Mononuclear cell (primary cell): ENCODE data around the gene MYADML2. TPM values are rescaled to one million over a fixed set of nuclear protein-coding genes. Genes with fewer than 3 reads are reported as not detected.
"Not testable (repeated sequence)": the region's sequence is repeated elsewhere in the genome, so short reads cannot be mapped to it uniquely, and the experiment has no call there.

Experiments used
- H3K27me3 ChIP-seq: 2 replicates; pipeline ENCODE4 v1.6.0; 2011; ENCODE audit warnings: low read length, control low read depth; ENCODE audit not compliant: insufficient read depth
- H3K4me1 ChIP-seq: 2 replicates; pipeline ENCODE4 v1.5.1; 2011; ENCODE audit warnings: mild to moderate bottlenecking, low read length, control low read depth; ENCODE audit not compliant: insufficient read depth
- H3K4me3 ChIP-seq: 2 replicates; pipeline ENCODE4 v1.5.1; 2011; ENCODE audit warnings: mild to moderate bottlenecking, low read length, moderate library complexity
- H3K9me3 ChIP-seq: 2 replicates; pipeline ENCODE4 v1.5.1; 2011; ENCODE audit warnings: low read depth, mild to moderate bottlenecking, control low read depth, low read length
- total RNA-seq: library from RNA; depleted of rRNA; stranded (reverse); fragments of >200 nt; gene quantifications from one replicate; pipeline ENCODE4 v1.2.3, GENCODE V29; 2012

MYADML2 gene
- total RNA-seq, 1 donor, result not detected

- H3K27me3 ChIP-seq, result peaks cover 18% of the 10 kb centered on the region
- H3K4me1 ChIP-seq, result peaks cover 17% of the 10 kb centered on the region
- H3K4me3 ChIP-seq, result no peak overlapping the region
These were observed 8.9 kb upstream of the MYADML2 start for GRCh38 chr17:81955756-81956544.

GRCh38 chr17:81955058-81955681, 8.1 kb upstream of the MYADML2 start:
- Histone ChIP-seq H3K9me3 (no peaks in the 10 kb centered on the region), H3K4me3 (no peak overlapping the region), H3K27me3 (peaks cover 13% of the 10 kb centered on the region), H3K4me1 (peaks cover 12% of the 10 kb centered on the region)

More at GRCh38 chr17:81955756-81956544, 8.9 kb upstream of the MYADML2 start:
- H3K9me3 ChIP-seq, result no peaks in the 10 kb centered on the region

- Histone ChIP-seq H3K9me3 (no peaks in the 10 kb centered on the region), H3K4me1 (peaks cover 6% of the 10 kb centered on the region), H3K27me3 (peaks cover 11% of the 10 kb centered on the region), H3K4me3 (no peak overlapping the region)
These were observed 7.4 kb upstream of the MYADML2 start for GRCh38 chr17:81954131-81955057.

GRCh38 chr17:81953443-81953842, 6.4 kb upstream of the MYADML2 start:
- not testable (repeated sequence) for H3K27me3 ChIP-seq, H3K9me3 ChIP-seq, H3K4me1 ChIP-seq, H3K4me3 ChIP-seq

GRCh38 chr17:81952792-81953228, 5.8 kb upstream of the MYADML2 start:
- Histone ChIP-seq H3K4me3 (no peak overlapping the region), H3K27me3 (no peaks in the 10 kb centered on the region), H3K9me3 (no peaks in the 10 kb centered on the region), H3K4me1 (no peaks in the 10 kb centered on the region)

DNA sequence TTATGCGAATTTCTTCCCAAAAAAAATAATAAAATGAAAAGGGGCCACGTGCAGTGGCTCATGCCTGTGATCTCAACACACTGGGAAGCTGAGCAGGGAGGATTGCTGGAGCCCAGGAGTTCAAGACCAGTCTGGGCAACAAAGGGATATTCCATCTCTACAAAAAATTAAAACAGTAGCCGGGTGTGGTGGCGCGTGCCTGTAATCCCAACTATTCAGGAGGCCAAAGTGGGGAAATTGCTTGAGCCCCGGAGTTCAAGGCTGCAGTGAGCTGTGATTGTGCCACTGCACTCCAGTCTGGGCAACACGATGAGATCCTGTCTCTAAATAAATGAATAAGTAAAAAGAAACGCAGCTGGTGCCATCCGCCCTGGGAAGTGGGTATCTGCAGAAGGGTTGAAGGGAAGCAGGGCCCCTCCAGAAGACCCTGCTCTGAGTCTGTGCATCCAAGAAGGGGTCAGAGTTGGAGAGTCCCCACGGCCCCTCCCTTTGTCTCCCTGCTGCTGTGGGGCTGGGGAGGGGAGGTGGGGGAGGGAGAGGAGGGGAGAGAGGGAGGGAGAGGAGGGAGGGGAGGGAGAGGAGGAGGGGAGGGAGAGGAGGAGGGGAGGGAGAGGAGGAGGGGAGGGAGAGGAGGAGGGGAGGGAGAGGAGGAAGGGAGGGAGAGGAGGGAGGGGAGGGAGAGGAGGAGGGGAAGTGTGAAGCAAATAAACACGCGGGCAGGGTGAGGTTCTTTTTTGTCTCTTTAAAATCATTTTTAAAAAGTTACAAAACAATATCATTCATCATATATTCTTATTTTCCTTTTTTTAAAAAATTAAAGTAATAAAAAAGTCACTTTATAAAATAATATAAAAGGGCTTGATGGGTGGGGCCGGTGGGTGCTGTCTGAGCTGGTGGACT, 5.0 kb upstream of the MYADML2 start:
- H3K27me3 ChIP-seq, result no peaks in the 10 kb centered on the region
- H3K9me3 ChIP-seq, result no peaks in the 10 kb centered on the region
- no peaks in the 10 kb centered on the region for H3K4me1 ChIP-seq
- H3K4me3 ChIP-seq, result no peak overlapping the region

GRCh38 chr17:81950501-81950900, 3.5 kb upstream of the MYADML2 start:
- no peaks in the 10 kb centered on the region for H3K27me3 ChIP-seq

DNA sequence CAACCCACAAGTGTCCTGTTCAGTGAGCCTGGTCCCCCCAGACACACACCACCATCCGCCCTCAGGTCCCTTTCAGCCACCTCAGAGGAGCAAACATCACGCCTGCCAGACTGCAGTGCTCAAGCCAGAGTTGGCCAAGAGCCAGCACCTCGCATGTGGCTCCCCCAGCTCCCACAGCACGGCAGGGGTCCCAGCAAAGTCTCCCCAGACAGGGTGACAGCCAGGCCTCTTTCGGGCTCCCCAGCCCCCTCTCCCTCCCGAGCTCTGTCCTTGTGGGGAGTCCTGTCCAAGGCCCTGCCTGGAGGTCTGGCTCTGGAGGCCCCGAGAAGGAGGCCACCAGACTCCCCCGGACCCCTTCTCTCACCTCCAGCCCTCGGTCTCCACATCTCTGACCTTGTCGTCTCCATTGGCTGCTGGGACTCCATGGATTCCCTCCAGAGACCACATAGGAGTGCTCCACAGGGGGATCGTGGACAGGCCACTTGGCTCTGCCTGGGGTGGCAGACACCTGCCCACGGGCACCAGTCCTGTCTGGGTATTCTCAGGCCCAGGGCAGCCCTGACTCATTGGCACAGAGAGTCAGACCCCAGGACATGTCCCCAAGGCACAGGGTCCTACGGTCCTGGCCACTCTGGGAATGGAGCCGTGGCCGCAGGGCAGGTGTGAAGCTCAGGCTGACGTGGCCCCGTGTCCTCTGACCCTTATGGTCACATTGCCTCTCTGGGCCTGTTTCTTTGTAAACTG, 1.8 kb upstream of the MYADML2 start:
- Histone ChIP-seq H3K27me3 (no peaks in the 10 kb centered on the region), H3K4me1 (no peaks in the 10 kb centered on the region), H3K4me3 (no peak overlapping the region), H3K9me3 (no peaks in the 10 kb centered on the region)

More at GRCh38 chr17:81950501-81950900, 3.5 kb upstream of the MYADML2 start:
- H3K9me3 ChIP-seq, result no peaks in the 10 kb centered on the region
- H3K4me3 ChIP-seq, result no peak overlapping the region
- H3K4me1 ChIP-seq, result no peaks in the 10 kb centered on the region

DNA sequence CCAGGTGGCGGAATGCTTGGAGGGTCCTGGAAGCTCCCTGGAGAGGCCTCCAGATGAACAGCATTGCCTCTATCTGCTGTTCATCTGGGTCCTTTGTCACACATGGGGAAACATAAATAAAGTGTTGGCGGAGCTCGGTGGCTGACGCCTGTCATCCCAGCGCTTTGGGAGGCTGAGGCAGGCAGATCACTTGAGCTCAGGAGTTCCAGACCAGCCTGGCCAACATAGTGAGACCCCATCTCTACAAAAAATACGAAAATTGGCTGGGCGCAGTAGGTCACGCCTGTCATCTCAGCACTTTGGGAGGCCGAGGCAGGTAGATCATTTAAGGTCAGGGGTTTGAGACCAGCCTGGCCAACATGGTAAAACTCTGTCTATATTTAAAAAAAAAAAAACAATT, 2.2 kb downstream of the MYADML2 start:
- Histone ChIP-seq H3K27me3 (no peaks in the 10 kb centered on the region), H3K4me1 (no peaks in the 10 kb centered on the region), H3K9me3 (no peaks in the 10 kb centered on the region), H3K4me3 (no peak overlapping the region)

DNA sequence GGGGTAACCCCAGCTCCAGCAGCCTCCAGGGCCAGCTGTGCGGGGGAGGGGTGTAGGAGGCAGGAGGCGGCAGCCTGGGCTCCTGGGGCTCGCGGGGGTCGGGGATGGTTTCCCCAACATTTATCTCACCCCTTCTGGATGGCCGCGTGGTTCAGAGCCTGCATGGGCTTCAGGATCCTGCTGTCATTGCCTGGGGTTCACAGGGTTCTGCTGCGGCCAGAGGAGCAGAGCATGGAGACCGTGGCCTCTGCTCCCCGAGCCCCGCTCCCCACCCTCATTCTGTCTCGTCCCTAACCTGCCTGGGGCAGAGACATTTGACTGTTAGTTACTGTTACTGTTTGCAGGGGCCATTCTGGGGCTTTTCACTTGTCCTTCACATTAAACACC, 4.9 kb downstream of the MYADML2 start:
- no peak overlapping the region for H3K4me3 ChIP-seq
- no peaks in the 10 kb centered on the region for H3K27me3 ChIP-seq
- H3K9me3 ChIP-seq, result no peaks in the 10 kb centered on the region
- peaks cover 7% of the 10 kb centered on the region for H3K4me1 ChIP-seq

DNA sequence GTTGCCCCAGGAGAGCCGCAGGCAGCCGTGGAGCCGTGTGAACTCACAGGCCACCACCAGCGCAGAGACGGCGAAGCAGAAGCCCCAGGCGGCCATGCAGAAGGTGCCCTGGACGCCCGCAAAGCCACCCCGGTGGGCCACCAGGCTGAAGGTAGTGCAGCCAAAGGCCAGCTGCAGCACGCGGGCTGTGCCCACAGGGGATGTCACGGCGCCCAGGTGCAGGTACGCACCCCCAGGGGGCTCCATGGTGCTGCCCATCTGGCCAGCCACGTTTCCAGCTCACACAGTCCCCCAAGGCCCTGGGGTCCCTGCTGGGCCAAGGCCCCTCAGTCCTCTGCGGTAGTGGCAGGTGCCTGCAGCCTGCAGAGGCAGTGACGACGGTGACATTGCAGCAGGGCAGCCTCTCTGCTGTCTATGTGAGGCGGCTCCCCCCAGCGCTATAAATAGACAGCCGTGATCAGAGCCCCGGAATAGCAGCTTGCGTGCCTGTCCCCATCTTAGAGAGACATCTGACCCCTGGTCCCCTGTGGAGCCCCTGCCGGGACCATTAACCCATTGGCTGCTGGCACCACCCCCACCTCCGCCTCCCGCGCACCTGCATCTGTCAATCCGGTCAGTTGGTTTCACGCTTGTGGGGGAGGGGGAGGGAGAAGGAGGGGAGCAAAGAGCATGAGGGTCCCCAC, 5.4 kb downstream of the MYADML2 start:
- H3K9me3 ChIP-seq, result no peaks in the 10 kb centered on the region
- no peak overlapping the region for H3K4me3 ChIP-seq
- no peaks in the 10 kb centered on the region for H3K27me3 ChIP-seq
- H3K4me1 ChIP-seq, result peaks cover 11% of the 10 kb centered on the region

DNA sequence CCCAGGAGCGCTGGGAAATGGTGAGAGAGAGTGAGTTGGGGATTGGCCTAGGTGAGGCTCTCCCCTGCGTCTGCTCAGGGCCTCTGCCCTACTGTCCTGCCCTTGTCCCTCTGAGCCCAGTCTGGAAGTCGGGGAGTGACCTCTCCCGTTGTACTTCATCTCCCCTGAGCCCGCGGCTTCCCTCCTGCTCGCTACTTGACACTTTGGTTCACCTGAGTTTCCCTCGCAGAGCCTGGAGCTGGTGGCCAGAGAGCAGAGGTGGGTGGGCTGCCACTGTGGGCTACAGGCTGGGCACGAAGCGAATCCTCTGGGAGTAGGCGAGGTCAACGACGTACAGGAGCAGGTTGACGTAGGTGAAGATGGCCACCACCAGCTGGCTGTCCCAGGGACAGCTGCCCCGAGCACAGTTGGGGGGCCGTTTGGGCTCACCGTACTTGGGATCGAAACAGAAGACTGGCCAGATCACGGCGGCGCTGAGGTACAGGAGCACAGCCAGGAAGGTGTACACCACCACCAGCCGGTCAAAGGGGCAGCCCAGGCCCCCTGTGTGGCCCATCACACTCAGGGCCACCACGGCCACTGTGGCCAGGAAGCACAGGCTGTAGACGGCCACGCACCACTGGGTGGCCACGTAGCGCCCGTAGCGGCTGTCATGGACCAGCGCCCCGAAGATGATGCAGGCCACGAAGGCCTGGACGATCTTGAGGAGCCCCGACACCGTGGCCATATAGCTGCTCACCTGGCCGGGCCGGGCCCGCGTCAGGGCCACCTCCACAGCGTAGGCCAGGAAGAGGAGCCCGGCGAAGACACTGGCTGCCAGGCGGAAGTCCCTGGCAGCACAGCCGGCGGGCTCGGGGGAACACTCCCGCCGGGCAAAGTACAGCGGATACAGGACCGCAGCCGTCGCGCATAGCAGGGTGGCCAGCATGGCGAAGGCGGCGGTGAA, 6.2 kb downstream of the MYADML2 start:
- H3K9me3 ChIP-seq, result no peaks in the 10 kb centered on the region
- H3K4me3 ChIP-seq, result no peak overlapping the region
- peaks cover 14% of the 10 kb centered on the region for H3K4me1 ChIP-seq
- H3K27me3 ChIP-seq, result no peaks in the 10 kb centered on the region
